NB4 (cell line): ENCODE data around the gene DARS1.

ENCODE experiments used
- MYC ChIP-seq: IDR thresholded peaks from 2 replicates; pipeline ENCODE4 v1.6.1; 2011; ENCODE audit warnings: low read depth, low read length
- POLR2A ChIP-seq: IDR thresholded peaks from 2 replicates; pipeline ENCODE4 v1.6.1; 2011; ENCODE audit warnings: mild to moderate bottlenecking; ENCODE audit not compliant: insufficient read length; ENCODE audit errors: extremely low read depth
- TF ChIP-seq, protein P1 (sequence below): IDR thresholded peaks from one replicate; pipeline ENCODE4 v1.5.1; 2012; ENCODE audit warnings: low read depth, low read length

DNA sequence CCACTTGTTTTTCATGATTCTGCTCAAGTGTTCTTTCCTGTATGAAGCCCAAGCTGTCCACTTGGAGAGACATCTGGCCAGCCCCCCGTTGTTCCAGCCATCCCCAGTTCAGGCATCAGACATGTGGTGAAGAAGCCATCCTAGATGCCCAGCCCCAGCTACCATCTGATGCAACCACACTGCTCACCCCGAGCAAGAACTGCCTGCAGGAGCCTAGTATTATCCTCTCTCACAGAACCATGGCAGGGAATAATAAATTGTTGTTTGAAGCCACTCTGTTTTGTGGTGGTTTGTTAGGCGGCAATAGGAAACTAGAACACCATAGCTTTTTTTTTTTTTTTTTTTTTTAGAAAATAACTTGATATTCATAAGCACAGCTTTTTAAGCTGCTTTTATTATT, 19.5 kb upstream of the DARS1 start:
- TF ChIP-seq, protein P1, sequence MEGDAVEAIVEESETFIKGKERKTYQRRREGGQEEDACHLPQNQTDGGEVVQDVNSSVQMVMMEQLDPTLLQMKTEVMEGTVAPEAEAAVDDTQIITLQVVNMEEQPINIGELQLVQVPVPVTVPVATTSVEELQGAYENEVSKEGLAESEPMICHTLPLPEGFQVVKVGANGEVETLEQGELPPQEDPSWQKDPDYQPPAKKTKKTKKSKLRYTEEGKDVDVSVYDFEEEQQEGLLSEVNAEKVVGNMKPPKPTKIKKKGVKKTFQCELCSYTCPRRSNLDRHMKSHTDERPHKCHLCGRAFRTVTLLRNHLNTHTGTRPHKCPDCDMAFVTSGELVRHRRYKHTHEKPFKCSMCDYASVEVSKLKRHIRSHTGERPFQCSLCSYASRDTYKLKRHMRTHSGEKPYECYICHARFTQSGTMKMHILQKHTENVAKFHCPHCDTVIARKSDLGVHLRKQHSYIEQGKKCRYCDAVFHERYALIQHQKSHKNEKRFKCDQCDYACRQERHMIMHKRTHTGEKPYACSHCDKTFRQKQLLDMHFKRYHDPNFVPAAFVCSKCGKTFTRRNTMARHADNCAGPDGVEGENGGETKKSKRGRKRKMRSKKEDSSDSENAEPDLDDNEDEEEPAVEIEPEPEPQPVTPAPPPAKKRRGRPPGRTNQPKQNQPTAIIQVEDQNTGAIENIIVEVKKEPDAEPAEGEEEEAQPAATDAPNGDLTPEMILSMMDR = no peak
- TF ChIP-seq POLR2A (no peak), MYC (no peak)
